ENCODE measurements around the gene DNAH12.
"Not testable (repeated sequence)": the region's sequence is repeated elsewhere in the genome, so short reads cannot be mapped to it uniquely, and the experiment has no call there.

The DNAH12 gene

DNA sequence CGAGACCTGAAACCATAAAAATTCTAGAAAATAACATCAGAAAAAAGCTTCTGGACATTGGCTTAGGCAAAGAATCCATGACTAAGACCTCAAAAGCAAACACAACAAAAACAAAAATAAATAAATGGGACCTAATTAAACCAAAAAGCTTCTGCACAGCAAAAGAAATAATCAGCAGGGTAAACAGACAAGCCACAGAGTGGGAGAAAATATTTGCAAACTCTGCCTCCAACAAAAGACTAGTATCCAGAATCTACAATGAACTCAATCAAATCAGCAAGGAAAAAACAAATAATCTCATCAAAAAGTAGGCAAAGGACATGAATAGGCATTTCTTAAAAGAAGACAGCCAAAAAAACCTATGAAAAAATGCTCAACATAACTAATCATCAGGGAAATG lies 59.6 kb downstream of the DNAH12 start:
- TF ChIP-seq GATA1 (IDR thresholded peaks at IDR 0.05; ENCODE audit: low read depth, low read length), result no peak
- no peak for TF ChIP-seq POLR2A (IDR thresholded peaks at IDR 0.05; ENCODE audit: low read length)
- no peak for DNase-seq

DNA sequence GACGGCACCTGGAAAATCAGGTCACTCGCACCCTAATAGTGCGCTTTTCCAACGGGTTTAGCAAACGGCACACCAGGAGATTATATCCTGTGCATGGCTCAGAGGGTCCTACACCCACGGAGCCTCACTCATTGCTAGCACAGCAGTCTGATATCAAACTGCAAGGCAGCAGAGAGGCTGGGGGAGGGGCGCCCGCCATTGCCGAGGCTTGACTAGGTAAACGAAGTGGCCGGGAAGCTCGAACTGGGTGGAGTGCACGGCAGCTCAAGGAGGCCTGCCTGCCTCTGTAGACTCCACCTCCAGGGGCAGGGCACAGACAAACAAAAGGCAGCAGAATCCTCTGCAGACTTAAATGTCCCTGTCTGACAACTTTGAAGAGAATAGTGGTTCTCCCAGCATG lies 67.0 kb downstream of the DNAH12 start:
- not testable (repeated sequence) for DNase-seq

DNA sequence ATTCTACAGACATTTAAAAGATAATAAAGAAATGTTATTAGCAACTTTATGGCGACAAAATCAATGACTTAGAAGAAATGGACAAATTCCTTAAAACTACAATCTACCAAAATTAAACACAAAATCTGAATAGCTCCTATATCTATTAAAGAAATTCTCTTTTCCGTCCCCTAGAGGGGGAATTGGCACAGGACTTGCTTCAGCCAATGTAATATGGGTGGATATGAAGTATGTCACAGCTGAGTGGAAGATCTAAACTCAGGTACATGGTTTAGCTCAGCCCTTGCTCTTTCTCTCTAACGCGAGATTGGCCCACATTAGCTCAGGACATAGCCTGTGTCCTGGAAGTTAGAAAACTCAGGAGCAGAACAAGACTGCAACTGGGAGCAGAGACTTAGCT lies 79.3 kb downstream of the DNAH12 start:
- TF ChIP-seq GATA1 (IDR thresholded peaks at IDR 0.05; ENCODE audit: low read depth, low read length) (no peak), POLR2A (IDR thresholded peaks at IDR 0.05; ENCODE audit: low read length) (no peak)
- DNase-seq, result peak; percentile 7 to 9

GRCh38 chr3:57464011-57464410 lies 80.1 kb downstream of the DNAH12 start:
- no peak for DNase-seq

GRCh38 chr3:57451150-57451846 lies 92.8 kb downstream of the DNAH12 start:
- DNase-seq, result no peak
- TF ChIP-seq GATA1 (IDR thresholded peaks at IDR 0.05; ENCODE audit: low read depth, low read length) (no peak), POLR2A (IDR thresholded peaks at IDR 0.05; ENCODE audit: low read length) (no peak)

More at GRCh38 chr3:57464011-57464410, 80.1 kb downstream of the DNAH12 start:
- no peak for TF ChIP-seq POLR2A (IDR thresholded peaks at IDR 0.05; ENCODE audit: low read length)
- TF ChIP-seq GATA1 (IDR thresholded peaks at IDR 0.05; ENCODE audit: low read depth, low read length), result no peak

GRCh38 chr3:57449276-57449847 lies 94.8 kb downstream of the DNAH12 start:
- DNase-seq, result not testable (repeated sequence)

- not testable (repeated sequence) for DNase-seq
Measured at GRCh38 chr3:57448489-57448888, 95.7 kb downstream of the DNAH12 start.

DNA sequence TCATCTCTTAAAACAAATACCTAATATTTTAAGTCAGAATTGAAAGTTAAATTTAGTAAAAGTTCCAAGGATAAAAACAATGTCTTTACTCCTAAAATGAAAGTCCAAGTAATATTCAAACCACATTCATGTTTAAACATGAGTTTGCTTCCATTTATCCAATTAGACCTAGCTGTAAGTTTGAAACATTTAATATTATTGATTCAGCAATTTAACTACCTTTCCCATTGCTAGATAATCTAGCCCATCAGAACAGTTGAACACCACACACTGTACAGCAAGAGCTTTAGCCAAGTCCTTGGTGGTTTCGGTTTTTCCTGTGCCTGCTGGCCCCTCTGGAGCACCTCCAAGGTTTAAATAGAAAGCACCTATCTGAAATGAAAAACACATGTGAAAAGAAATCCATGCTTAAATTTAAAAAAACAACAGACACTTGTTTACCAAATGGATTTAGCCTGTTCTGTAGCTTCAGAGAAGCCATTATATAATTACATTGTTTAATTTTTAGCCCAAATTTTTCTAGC lies 97.8 kb downstream of the DNAH12 start:
- DNase-seq, result no peak
- TF ChIP-seq POLR2A (IDR thresholded peaks at IDR 0.05; ENCODE audit: low read length), result no peak
- no peak for TF ChIP-seq GATA1 (IDR thresholded peaks at IDR 0.05; ENCODE audit: low read depth, low read length)

- no peak for DNase-seq
- TF ChIP-seq POLR2A (IDR thresholded peaks at IDR 0.05; ENCODE audit: low read length) (no peak), GATA1 (IDR thresholded peaks at IDR 0.05; ENCODE audit: low read depth, low read length) (no peak)
Measured at GRCh38 chr3:57444469-57444868, 99.7 kb downstream of the DNAH12 start.

GRCh38 chr3:57440144-57440543 lies 104.0 kb downstream of the DNAH12 start:
- not testable (repeated sequence) for DNase-seq

- not testable (repeated sequence) for DNase-seq
Measured at GRCh38 chr3:57438460-57438859, 105.7 kb downstream of the DNAH12 start.

DNA sequence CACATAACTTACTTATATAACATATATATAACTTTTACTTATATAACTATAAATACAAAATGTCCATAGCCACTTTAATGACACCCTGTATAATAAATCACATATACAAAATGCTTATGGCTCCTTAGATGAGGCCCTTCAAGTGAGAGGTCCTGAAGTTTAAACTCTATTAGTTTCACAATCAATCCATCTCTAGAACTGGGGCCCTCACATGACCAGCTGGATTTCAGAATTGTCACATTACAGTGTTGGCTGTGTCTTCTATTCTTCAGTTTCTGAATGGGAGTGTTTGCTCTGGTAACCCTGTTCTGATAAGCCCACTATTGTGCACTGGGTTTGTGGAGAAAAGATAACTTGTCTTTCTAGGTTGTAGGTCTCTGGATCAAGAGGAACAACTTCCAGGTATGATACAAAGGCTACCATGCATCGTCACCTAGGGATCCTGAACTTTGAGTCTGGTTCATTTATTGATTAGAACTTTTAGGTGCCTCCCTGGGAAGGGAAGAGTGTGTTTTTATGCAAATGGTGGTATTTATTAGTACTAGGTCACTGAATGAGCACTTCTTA lies 107.9 kb downstream of the DNAH12 start:
- peak in 1 of 2 experiments; percentile 10 for DNase-seq
- no peak for TF ChIP-seq POLR2A (IDR thresholded peaks at IDR 0.05; ENCODE audit: low read length)
- no peak for TF ChIP-seq GATA1 (IDR thresholded peaks at IDR 0.05; ENCODE audit: low read depth, low read length)

DNA sequence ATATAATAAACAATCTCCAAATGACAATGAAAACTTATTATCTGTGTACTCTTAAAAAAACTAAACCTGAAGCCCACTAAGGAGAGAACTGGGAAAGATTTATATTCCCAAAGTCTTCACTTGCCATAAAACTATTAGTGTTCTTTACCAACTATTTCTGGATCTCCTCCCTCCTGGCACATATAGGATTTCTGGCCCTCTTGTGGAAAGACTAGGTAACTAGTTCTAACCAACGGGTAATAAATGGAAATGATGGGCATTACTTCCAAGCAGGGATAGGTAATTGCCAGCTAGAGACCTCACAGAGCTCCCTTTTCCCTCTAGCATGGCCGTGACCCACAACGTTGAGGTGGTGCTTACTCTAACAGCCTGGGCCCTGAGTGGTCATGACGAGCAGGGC lies 110.1 kb downstream of the DNAH12 start:
- TF ChIP-seq GATA1 (IDR thresholded peaks at IDR 0.05; ENCODE audit: low read depth, low read length) (no peak), POLR2A (IDR thresholded peaks at IDR 0.05; ENCODE audit: low read length) (no peak)
- peak; percentile 7 to 14 for DNase-seq

- TF ChIP-seq POLR2A (IDR thresholded peaks at IDR 0.05; ENCODE audit: low read length), result no peak
- no peak for TF ChIP-seq GATA1 (IDR thresholded peaks at IDR 0.05; ENCODE audit: low read depth, low read length)
- DNase-seq, result no peak
Measured at GRCh38 chr3:57423335-57423734, 120.8 kb downstream of the DNAH12 start.

GRCh38 chr3:57421336-57421735 lies 122.8 kb downstream of the DNAH12 start:
- TF ChIP-seq GATA1 (IDR thresholded peaks at IDR 0.05; ENCODE audit: low read depth, low read length), result no peak
- no peak for TF ChIP-seq POLR2A (IDR thresholded peaks at IDR 0.05; ENCODE audit: low read length)
- DNase-seq, result no peak
